Measurements from ENCODE around the gene TCAIM. TPM values are rescaled to one million over a fixed set of nuclear protein-coding genes. Genes with fewer than 3 reads are reported as not detected.

TCAIM gene
- polyA plus RNA-seq, 1 experiment = 29.6 TPM

DNA sequence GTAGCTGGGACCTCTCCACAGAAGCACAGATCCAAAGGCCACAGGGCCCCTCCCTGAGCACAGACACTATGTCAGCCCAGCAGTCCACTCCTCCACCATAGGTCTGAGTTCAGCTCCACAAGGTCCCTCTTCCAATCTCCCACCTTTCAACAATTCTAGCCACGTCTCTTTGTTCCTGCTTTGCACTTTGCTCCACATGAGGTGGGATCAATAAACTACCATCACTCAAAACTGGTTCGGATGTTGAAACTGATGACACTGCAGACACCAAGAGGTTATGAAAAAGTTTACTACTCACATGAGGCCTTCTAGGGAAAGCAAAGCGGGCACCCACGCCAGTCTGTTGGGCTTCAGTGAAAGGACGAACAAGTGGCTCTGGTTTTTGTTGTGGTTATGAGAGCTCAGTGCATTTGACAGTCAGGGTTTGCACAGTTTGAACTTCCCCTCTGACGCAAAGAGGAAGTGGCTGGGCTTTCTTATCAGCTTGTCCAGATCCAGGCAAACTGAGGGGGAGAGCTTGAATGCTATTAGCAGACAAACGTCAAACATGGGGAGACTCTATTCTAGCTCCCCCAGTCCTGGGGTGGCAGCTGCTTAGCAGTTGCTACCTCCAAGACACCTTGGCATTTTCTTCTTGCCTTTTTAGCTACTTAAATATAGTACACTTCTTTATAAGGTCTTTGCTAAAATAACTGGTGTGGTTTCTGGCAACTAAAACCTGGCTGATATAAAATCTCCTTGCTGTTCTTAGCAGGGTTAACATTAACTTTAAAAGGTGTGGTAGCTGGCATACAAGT, 101.1 kb downstream of the TCAIM start:
- POLR2A ChIA-PET = interaction anchor here (1.0 kb wide), 1 partner anchor 84 kb away, joined by 3 read pairs; no protein-coding TSS in a partner anchor
- CTCF ChIA-PET = no interaction called here
- Histone ChIP-seq H3K27me3 (ENCODE audit: control insufficient read depth, insufficient read depth, low read length) (no peaks in the 10 kb centered on the region), H3K9me3 (ENCODE audit: control insufficient read depth, insufficient read depth, low read length) (no peaks in the 10 kb centered on the region), H3K27ac (ENCODE audit: low read depth, low read length) (peak overlapping the region; percentile 21), H3K4me3 (ENCODE audit: low read depth, low read length) (no peak overlapping the region)
- no peak for DNase-seq (ENCODE audit: low read depth, low spot score)
- TF ChIP-seq, protein P1, sequence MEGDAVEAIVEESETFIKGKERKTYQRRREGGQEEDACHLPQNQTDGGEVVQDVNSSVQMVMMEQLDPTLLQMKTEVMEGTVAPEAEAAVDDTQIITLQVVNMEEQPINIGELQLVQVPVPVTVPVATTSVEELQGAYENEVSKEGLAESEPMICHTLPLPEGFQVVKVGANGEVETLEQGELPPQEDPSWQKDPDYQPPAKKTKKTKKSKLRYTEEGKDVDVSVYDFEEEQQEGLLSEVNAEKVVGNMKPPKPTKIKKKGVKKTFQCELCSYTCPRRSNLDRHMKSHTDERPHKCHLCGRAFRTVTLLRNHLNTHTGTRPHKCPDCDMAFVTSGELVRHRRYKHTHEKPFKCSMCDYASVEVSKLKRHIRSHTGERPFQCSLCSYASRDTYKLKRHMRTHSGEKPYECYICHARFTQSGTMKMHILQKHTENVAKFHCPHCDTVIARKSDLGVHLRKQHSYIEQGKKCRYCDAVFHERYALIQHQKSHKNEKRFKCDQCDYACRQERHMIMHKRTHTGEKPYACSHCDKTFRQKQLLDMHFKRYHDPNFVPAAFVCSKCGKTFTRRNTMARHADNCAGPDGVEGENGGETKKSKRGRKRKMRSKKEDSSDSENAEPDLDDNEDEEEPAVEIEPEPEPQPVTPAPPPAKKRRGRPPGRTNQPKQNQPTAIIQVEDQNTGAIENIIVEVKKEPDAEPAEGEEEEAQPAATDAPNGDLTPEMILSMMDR (IDR thresholded peaks at IDR 0.05; ENCODE audit: low read depth, low read length) = no peak

DNA sequence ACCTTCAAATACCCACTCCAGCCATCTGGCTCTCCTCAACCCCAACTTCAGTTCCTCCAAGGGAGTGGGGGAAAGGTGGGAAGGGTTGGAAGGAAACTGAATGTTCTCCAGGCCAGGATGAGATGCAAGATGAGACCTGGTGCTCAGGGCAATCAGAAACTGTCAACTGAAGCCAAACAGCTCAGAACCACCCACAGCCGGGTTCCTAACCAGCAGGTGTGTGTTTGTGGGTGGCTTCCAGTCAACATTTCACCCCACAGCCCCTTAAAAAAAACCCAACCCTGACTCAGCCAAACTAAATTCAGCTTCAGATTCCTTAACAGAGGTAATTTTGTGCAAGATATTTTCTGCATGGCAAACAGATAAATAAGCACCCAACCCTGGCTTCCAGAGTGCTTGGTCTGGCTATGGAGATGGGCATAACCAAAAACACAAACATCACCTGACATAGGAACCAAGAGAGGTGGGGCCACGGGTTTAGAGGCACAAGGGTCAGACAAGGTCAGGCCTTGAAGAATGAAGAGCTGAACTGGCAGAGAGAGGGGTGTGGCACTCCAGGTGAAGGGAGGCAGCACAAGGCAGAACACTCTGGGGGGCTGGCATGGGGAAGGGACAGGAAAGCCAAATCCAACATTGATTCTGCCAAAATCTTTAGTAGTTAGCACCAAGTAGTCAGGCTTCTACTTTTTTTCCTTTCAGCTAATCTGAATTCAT, 104.2 kb downstream of the TCAIM start:
- POLR2A ChIA-PET = no interaction called here
- Histone ChIP-seq H3K27ac (ENCODE audit: low read depth, low read length) (no peak overlapping the region), H3K4me3 (ENCODE audit: low read depth, low read length) (no peak overlapping the region), H3K27me3 (ENCODE audit: control insufficient read depth, insufficient read depth, low read length) (no peaks in the 10 kb centered on the region), H3K9me3 (ENCODE audit: control insufficient read depth, insufficient read depth, low read length) (peaks cover 12% of the 10 kb centered on the region; the same call in 1 of the 2 replicates)
- CTCF ChIA-PET = no interaction called here
- DNase-seq (ENCODE audit: low read depth, low spot score) = no peak
- TF ChIP-seq, protein P1 (IDR thresholded peaks at IDR 0.05; ENCODE audit: low read depth, low read length) = no peak

DNA sequence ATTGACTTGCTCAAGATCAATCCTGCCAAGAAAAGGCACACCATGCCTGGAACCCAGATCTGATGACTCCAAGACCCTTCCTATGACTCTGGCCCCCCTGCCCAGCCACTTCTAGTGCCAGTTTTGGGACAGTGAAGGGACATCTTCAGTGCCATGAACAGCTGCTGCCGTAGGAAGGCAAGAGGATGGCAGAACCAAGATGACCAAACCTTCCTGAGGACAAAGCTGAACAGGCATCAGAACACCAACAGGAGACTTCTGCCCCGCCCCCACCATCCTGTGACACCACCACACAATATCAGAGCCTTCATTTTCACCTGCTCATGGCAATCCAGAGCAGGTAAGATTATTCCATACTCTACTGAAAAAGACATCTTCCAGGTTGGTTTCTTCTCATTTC, 105.9 kb downstream of the TCAIM start:
- POLR2A ChIA-PET = no interaction called here
- CTCF ChIA-PET = no interaction called here

DNA sequence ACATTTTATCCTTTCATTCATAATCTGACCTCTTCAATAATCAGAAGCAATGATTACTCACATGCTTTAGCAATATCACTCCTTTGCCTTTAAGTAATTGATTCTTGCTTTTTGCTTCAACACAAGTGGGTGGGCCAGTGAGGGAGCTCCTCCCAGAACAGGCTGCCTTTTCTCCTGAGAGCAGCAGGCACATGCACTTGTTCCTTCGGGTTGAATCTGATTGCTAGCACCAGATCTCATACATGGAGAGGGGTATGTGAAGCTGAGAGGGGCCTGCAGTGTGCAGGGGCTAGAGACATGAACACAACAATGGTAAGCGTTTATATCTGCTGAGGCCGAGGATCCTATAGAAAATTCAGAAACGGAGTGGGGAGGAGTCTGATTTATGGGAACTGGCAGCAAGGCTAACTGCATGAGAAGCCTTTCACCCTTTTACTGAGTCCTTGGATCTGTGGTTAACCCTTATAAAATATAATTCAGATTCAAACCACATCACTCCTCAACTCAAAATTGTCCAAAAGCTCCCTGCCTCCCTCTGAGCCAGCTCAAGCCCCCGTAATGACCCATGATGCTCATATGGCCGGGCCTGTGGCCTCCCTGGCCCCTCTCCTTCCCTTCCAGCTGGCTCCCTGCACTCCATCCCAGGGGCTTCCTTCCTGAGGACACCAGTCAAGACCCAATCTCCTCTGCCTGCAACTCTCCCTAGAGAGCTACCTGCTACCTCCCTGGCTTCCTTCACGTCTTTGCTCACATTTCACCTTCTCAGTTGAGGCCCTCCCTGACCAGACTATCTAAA, 106.5 kb downstream of the TCAIM start:
- no peak for DNase-seq (ENCODE audit: low read depth, low spot score)
- peaks cover 27% of the 10 kb centered on the region; the same call in 1 of the 2 replicates for H3K9me3 ChIP-seq (ENCODE audit: control insufficient read depth, insufficient read depth, low read length)
- CTCF ChIA-PET = no interaction called here
- no peak overlapping the region for H3K27ac ChIP-seq (ENCODE audit: low read depth, low read length)
- TF ChIP-seq, protein P1 (IDR thresholded peaks at IDR 0.05; ENCODE audit: low read depth, low read length) = no peak
- H3K4me3 ChIP-seq (ENCODE audit: low read depth, low read length) = no peak overlapping the region
- POLR2A ChIA-PET = no interaction called here
- no peaks in the 10 kb centered on the region for H3K27me3 ChIP-seq (ENCODE audit: control insufficient read depth, insufficient read depth, low read length)

More for the DNA sequence above, 105.9 kb downstream of the TCAIM start:
- Histone ChIP-seq H3K27me3 (ENCODE audit: control insufficient read depth, insufficient read depth, low read length) (no peaks in the 10 kb centered on the region), H3K4me3 (ENCODE audit: low read depth, low read length) (no peak overlapping the region), H3K9me3 (ENCODE audit: control insufficient read depth, insufficient read depth, low read length) (peaks cover 26% of the 10 kb centered on the region; the same call in 1 of the 2 replicates), H3K27ac (ENCODE audit: low read depth, low read length) (no peak overlapping the region)
- TF ChIP-seq, protein P1 (IDR thresholded peaks at IDR 0.05; ENCODE audit: low read depth, low read length) = no peak
- no peak for DNase-seq (ENCODE audit: low read depth, low spot score)
